GM21786 (cell line): ENCODE measurements around the gene CYP4F3.
"Not testable (repeated sequence)": the region's sequence is repeated elsewhere in the genome, so short reads cannot be mapped to it uniquely, and the experiment has no call there.

Experiments
- ATAC-seq: cut with Tn5 transposase; IDR thresholded peaks from one replicate; pipeline ENCODE4 v1.9.1; 2021; ENCODE audit not compliant: unreplicated experiment

The CYP4F3 gene, protein sequence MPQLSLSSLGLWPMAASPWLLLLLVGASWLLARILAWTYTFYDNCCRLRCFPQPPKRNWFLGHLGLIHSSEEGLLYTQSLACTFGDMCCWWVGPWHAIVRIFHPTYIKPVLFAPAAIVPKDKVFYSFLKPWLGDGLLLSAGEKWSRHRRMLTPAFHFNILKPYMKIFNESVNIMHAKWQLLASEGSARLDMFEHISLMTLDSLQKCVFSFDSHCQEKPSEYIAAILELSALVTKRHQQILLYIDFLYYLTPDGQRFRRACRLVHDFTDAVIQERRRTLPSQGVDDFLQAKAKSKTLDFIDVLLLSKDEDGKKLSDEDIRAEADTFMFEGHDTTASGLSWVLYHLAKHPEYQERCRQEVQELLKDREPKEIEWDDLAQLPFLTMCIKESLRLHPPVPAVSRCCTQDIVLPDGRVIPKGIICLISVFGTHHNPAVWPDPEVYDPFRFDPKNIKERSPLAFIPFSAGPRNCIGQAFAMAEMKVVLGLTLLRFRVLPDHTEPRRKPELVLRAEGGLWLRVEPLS

DNA sequence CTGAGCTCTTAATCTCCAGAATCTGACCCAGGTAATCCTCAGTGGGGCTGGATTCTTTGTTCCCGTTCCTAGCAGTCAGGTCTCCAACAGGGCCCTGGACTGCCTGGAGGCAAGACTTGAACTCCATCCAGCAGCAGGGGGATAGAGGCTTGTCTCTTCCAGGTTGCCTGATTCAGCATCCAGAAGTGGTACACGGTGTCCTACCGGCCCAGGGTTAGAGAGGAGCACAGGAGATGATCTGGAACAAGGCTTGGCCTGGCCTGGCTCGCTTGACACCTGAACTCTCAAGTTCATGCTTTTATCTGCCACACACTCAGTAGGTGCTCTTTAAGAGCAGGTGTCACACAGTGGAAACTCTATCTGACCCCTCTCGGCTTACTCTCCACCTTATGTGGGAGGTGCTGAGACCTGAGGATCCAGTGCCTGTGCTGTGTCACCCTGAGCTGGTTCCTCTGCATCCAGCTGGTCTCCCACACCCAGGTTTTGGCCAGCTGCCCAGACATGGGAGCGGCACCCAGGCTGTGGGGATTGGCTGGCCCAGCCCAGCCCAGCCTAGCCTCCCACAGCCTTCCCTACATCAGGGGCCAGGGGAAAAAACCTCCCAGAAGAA is at the start of gene CYP4F3:
TSS of gene CYP4F3 (plus strand) at position 604 of the 610 bp plus-strand sequence. CDS start 519 bp downstream, outside the sequence.
- no peak for ATAC-seq

DNA sequence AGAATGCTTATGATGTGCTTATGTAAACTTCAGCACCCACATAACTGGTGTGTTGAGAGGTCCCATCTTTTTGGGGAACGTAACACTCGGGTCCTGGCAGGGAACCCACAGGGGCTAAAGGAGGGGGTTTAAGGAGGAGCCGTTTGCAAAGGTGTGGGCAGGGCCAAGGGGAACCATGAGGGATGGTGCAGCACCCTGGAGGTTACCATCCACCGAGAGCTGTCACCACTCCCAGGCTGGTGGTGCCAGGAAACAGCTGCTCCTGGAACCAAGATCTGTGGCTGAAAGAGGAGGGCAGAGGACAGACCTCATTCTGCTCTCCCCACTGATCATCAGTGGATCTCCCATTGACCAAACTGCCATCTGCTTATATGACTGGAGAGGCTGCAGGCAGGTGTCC is 48.9 kb upstream of the CYP4F3 start:
- ATAC-seq, result no peak

DNA sequence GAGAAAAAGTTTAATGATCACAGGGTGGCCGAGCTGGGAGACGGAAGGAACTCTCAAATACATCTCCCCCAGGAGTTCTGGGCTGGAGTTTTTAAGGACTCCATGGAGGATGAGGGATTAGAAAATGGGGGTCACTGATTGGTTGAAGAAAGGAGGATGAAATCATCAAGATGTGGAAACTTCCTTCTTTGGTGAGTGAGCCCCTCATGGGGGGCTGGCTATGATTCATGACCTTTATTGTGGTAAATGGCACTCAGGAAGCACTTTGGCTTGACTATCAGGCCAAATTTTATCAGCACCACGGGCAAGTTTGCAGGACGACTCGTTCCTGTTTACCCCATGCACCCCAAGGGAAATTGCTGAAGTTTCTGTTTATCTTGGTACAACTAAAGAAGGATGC is 48.2 kb upstream of the CYP4F3 start:
- ATAC-seq, result not testable (repeated sequence)

DNA sequence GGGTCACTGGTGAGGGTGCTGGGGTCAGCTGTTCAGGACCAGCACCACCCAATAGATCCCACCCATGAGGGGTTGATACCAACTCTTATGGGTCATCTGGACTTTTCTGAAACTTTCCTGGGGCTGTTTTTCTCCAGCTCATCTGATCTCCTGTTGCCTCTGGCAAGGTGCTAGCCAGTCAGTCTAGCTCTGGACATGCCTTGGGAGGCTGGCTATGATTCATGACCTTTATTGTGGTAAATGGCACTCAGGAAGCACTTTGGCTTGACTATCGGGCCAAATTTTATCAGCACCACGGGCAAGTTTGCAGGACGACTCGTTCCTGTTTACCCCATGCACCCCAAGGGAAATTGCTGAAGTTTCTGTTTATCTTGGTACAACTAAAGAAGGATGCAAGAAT is 46.9 kb upstream of the CYP4F3 start:
- not testable (repeated sequence) for ATAC-seq

DNA sequence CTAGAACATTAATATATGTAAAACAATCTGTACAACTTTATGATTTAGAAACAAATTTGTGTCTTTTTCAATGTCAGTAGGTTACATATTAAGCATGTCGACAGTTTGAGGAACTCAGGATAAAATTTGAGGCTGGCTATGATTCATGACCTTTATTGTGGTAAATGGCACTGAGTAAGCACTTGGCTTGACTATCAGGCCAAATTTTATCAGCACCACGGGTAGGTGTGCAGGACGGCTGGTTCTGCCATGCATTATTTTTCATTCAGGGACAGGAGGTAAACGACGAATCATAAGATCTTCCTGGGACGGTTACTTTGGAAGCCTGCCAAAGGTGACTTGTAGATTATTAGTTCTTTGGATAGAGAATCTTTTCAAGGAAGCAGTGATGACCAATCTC is 45.6 kb upstream of the CYP4F3 start:
- no peak for ATAC-seq

DNA sequence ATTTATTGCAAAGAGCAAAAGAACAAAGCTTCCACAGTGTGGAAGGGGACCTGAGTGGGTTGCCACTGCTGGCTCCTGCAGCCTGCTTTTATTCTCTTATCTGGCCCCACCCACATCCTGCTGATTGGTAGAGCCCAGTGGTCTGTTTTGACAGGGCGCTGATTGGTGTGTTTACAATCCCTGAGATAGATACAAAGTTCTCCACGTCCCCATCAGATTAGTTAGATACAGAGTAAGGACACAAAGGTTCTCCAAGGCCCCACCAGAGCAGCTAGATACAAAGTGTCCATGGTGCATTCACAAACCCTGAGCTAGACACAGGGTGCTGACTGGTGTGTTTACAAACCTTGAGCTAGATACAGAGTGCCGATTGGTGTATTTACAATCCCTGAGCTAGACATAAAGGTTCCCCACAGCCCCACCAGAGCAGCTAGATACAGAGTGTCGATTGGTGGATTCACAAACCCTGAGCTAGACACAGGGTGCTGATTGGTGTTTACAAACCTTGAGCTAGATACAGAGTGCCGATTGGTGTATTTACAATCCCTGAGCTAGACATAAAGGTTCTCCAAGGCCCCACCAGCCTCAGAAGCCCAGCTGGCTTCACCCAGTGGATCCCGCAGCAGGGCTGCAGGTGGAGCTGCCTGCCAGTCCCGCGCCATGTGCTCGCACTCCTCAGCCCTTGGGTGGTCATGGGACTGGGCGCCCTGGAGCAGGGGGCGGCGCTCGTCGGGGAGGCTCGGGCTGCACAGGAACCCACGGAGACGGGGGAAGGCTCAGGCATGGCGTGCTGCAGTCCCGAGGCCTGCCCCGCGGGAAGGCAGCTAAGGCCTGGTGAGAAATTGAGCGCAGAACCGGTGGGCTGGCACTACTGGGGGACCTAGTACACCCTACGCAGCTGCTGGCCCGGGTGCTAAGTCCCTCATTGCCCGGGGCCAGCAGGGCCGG is 32.4 kb upstream of the CYP4F3 start:
- ATAC-seq, result not testable (repeated sequence)

DNA sequence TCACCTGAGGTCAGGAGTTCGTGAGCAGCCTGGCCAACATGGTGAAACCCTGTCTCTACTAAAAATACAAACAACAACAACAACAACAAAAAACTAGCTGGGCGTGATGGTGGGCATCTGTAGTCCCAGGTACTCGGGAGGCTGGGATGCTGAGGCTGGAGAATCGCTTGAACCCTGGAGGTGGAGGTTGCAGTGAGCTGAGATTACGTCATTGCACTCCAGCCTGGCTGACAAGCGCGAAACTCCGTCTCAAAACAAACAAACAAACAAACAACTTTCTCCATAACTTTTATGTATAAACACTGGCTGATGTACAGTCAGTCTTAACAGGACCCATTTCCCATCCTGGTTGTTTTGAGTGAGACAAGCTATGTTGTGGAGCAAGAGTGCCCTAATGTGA is 31.4 kb upstream of the CYP4F3 start:
- no peak for ATAC-seq

DNA sequence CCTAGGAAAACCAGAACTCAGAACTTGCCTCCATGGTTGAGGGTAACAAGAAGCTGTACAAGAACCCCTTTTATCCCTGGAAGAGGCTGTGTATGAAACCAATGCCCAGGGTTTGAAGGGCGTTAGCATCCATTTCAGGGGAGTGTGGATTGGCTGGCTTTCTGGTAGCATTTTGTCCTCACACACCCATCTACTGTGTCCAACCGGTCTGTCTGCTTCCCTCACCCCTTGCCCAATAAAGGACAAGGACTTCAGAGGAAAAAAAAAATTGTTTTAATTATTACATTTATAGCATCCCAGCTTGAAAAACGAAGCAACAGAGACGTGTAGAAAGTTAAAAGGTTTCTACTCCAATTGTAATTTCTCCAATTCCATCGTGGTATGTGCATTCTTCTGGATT is 28.4 kb upstream of the CYP4F3 start:
- no peak for ATAC-seq

DNA sequence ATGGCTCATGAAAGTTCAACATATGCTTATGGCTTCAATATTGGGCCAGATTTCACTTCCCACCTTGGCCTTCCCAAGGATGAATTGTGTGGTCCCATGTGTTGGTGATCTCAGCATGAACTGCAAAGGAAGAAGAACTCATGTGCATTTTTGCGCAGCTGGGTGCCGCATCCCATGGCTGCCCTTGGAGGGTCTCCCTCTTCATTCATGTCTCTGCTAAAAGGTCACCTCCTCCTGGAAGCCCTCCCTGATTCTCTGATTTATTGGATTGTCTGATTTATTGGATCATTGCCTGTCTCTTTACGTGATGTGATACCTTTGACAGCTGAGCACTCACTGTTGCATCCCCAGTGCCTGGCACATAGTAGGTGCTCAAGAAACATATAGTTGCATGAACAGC is 27.4 kb upstream of the CYP4F3 start:
- no peak for ATAC-seq

DNA sequence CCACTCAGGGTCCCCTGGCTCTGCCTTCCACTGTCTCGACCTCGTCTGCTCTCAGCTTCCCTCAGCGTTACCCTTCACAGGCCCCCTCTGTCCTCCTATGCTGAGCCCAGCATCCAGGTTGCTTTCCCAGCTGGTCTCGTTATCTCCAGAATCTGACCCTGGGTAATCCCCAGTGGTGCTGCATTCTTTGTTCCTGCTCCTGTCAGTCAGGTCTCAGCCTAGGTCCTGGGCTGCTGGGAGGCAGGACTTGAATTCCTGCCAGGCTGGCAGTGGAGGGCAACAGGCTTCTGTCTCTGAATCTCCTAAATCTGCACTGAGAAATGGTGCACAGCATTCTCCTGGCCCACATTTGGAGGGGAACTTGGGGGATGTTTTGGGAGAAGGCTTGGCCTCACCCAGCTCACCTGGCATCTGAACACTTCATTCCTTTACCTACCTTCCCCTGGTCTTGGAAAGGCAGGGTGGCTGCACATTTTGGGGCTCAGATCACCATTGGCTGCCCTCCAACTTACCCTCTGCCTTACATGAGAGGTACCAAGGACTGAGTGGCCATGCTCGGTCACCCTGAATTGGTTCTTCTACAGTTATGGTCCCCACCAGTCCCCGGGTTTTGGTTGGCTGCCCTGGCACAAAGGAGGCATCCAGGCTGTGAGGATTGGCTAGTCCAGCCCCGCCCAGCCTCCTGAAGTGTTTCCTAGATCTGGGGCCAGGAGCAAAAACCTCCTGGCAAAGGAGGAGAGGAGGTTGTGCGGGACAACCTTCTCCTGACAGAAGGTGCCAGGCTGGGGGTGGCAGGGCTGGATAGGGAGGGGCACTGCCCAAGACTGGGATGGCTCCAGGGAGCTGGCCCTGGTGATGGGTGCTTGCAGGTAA is 26.0 kb upstream of the CYP4F3 start, which contains the start of gene CYP4F8:
TSS of gene CYP4F8 (plus strand) at position 712 of the 873 bp plus-strand sequence. CDS start 399 bp downstream, outside the sequence.
- no peak for ATAC-seq

DNA sequence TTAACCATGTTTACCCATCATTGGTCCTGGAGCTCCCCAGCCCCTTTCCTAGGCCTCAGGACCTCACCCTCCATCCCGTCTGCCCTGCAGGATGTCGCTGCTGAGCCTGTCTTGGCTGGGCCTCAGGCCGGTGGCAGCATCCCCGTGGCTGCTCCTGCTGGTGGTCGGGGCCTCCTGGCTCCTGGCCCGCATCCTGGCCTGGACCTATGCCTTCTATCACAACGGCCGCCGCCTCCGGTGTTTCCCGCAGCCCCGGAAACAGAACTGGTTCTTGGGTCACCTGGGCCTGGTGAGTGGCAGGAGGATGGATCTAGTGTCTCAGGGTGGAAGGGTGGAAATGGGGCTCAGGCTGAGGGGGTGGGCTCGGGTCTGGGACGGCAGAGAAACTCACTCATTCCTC is 25.2 kb upstream of the CYP4F3 start:
- ATAC-seq, result no peak

DNA sequence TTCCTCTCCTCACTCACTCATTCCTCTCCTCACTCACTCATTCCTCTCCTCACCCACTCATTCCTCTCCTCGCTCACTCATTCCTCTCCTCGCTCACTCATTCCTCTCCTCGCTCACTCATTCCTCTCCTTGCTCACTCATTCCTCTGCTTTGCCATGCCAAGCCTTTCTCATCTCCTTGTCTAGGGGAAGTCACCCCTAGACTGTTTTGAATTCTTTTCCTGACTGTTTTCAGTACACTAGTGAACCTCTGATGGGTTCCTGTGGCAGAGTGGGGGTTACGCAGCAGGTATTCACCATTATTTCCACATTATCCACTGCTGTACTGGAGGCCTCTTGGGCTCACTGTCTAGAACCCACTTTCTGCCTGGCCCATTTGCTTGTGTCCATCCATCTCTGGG is 24.5 kb upstream of the CYP4F3 start:
- no peak for ATAC-seq

DNA sequence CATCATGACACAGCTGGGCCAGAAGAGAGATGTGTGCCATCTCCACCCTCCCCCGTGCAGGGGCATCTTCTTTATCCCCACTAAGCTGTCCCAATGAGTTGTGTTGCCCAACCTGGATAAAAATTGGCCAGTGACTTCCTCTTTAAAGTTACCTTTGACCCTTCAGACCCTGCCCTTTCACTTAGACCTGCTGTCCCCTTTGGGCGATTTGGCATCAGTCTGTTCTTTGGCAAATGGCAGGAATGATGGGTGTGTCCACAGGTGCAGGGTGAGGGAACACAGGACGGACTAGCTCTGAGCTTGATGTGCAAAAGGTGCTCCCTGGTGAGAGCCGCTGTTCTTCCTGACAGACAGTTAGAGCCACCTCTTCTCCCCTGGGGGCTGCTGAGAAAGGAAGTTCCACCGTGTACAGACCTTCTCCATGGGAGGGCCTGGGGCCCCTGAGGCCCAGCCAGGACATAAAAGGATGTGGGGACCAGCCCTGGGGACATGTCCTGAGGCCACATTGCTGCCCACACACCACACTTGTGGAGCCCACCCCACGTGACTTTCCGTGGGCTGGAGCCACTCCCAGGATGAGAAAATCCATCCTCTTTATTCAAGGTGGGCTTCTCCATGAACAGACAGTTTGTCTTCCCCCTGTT is 23.9 kb upstream of the CYP4F3 start:
- ATAC-seq, result no peak

DNA sequence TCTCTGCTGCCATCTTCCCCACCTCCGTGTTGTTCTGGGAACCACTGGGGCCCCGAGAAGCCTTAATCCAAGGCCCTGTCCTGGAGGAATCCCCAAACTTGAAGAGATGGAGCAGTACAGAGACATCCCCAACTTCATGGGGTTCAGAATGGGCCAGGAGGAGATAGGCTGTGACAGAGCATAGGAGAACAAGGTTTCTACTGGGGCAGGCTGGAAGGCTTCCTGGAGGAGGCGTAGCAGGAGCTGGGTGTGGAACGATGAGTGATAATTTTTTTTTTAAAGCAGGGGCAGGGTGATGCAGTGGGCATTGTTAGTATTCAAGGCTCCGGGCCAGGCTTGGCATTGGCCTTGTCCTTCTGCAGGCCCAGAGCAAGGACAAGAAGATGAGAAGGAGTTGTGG is 22.4 kb upstream of the CYP4F3 start:
- ATAC-seq, result no peak

DNA sequence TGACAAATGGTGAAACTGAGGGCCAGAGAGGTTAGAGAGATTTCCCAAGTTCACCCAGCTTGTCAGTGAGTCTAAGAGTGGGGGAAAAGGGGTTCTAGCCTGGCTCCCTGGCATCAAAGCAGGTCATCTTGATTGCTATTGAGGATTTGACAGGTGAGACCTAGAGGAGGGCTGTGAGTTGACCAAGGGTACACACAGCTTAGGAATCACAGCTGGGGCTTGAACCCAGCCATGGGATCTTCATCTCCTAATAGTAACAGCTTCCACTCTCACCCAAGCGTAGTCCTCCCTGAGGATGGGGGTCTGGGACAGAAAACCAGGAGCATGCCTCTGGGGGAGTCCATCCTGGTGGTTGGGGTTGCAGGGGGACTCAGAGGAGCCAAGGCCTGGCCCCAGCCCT is 18.9 kb upstream of the CYP4F3 start:
- ATAC-seq, result no peak

DNA sequence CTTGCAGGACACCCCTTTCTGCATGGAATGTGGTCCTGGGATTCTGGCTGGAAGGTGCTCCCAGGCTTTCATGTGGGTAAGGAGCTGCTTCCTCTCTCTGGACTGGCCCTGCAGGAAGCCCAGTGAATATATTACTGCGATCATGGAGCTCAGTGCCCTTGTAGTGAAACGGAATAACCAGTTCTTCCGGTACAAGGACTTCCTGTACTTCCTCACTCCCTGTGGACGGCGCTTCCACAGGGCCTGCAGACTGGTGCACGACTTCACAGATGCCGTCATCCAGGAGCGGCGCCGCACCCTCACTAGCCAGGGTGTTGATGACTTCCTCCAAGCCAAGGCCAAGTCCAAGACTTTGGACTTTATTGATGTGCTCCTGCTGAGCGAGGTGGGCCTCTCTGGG is 17.7 kb upstream of the CYP4F3 start:
- ATAC-seq, result no peak

DNA sequence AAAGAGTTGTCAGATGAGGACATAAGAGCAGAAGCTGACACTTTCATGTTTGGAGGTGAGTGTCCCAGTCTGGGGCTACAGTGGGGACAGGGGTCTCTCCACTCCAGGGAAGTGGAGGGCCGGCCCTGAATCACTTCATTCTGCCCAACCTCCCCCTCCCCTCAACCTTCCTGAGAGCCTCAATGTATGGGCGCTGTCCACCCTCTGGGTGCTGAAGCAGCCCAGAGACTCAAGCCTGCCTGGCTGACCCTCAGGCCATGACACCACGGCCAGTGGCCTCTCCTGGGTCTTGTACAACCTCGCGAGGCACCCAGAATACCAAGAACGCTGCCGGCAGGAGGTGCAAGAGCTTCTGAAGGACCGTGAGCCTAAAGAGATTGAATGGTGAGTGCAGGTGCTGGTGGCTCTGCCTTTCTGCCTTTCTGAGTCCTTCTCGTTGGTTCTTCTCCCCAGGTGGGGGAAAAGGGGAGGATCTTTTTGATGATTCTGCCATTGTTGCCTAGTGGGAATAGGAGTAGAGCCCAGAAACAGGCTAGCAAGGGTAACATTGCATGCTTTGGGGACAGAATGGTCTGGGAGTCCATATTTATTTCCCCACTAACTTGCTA is 16.9 kb upstream of the CYP4F3 start:
- no peak for ATAC-seq

DNA sequence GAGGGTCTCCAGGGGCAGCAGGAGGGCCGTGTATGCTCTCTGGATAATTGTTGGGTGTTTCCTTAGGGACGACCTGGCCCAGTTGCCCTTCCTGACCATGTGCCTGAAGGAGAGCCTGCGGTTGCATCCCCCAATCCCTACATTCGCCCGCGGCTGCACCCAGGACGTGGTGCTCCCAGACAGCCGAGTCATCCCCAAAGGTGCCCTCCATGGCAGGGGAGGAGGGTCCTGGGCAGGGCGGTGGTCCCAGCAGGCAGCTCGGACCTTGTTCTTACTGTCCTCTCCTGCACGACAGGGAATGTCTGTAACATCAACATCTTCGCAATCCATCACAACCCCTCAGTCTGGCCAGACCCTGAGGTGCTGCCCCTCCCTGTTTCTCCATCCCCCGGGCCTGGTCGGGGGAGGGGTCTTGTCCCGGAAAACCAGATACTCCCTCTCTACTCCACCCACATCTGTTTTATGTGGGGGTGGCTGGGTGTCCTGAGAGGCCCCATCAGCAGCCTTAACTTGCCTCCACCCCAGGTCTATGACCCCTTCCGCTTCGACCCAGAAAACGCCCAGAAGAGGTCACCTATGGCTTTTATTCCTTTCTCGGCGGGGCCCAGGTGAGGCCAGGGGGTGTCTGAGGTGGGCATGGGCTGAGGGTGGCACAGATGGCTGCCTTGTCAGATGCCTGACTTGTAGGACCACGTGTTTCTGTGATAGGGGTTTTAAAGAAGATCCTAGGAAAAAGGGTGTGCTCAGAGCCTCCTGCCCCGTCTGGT is 12.3 kb upstream of the CYP4F3 start:
- no peak for ATAC-seq
